HepG2 (cell line): ENCODE measurements around the gene TPD52L2. TPM values are rescaled to one million over a fixed set of nuclear protein-coding genes. Genes with fewer than 3 reads are reported as not detected.

Source experiments
- ATAC-seq: fragments of 200-7000 bp; cut with Tn5 transposase; 3 replicates; pipeline ENCODE4 v1.9.1; 2020; ENCODE audit warnings: mild to moderate bottlenecking, moderate library complexity
- BruUV-seq: library from RNA; stranded (reverse); fragments of 400-500 nt; replicated peaks from 2 replicates; lab custom pipeline; 2021; lab: Mats Ljungman, UMichigan
- CTCF ChIA-PET: fragments of 300-600 bp; formaldehyde crosslinking; extraction: SDS; loops from one replicate; lab custom pipeline; 2021; ENCODE audit warnings: low total read pairs, inconsistent platforms, low intra/inter-chr PET ratio; lab: Yijun Ruan, JAX
- POLR2A ChIA-PET: fragments of 350-600 bp; sonication (Branson Sonifier 250); formaldehyde crosslinking; loops from one replicate; lab custom pipeline; 2020; ENCODE audit warnings: antibody characterized with exemption, inconsistent platforms; lab: Yijun Ruan, JAX
- DNase-seq: peaks from one replicate; pipeline ENCODE4 v3.0.0-alpha.2; 2015; ENCODE audit warnings: low spot score
- FAIRE-seq: peaks from 3 replicates; lab custom pipeline; 2011; peaks lifted over from hg19 to GRCh38; lab: Jason Lieb, UNC
- H2AFZ ChIP-seq: one replicate; pipeline ENCODE4 v1.6.1; 2011; ENCODE audit warnings: low read length, inconsistent platforms
- H3K27ac ChIP-seq: fragments of 300-600 bp; 3 replicates; pipeline ENCODE4 v1.8.0; 2011; ENCODE audit warnings: mixed run types, mild to moderate bottlenecking, mixed read lengths, low read length, inconsistent platforms; ENCODE audit not compliant: insufficient read depth; ENCODE audit errors: extremely low read length
- H3K27me3 ChIP-seq, 2 experiments: fragments of 200-600 bp in 1 of 2; 2 replicates in 1 of 2; 3 replicates in 1 of 2; pipeline versions ENCODE4 v1.6.0 to v1.8.0; 2011; ENCODE audit warnings: low read length in 2 of 2, mild to moderate bottlenecking in 2 of 2, moderate library complexity in 2 of 2, inconsistent platforms in 1 of 2; ENCODE audit not compliant: insufficient read depth in 2 of 2, control insufficient read depth in 1 of 2
- H3K36me3 ChIP-seq, 2 experiments: fragments of 200-600 bp in 1 of 2; replicated peaks in 1 of 2; 2 replicates in 1 of 2; 3 replicates in 1 of 2; pipeline versions ENCODE4 v1.5.1 to v1.8.0; 2011; ENCODE audit warnings: low read length in 2 of 2, inconsistent platforms in 1 of 2; ENCODE audit not compliant: insufficient read depth in 2 of 2, control insufficient read depth in 1 of 2
- H3K4me1 ChIP-seq: 2 replicates; pipeline ENCODE4 v1.5.1; 2012; ENCODE audit warnings: low read length, inconsistent platforms; ENCODE audit not compliant: insufficient read depth
- H3K4me2 ChIP-seq: 2 replicates; pipeline ENCODE4 v1.6.0; 2011; ENCODE audit warnings: low read depth, low read length, inconsistent platforms
- H3K4me3 ChIP-seq, 3 experiments: fragments of 200-600 bp in 1 of 3; sonication (generic), shearing (Covaris generic) in 1 of 3; replicated peaks in 1 of 3; 2 replicates each; pipeline ENCODE4 v1.5.1; 2011 to 2016; ENCODE audit warnings: low read length in 3 of 3, inconsistent platforms in 2 of 3, low read depth in 2 of 3, mild to moderate bottlenecking in 2 of 3, control low read depth in 1 of 3, mixed read lengths in 1 of 3; ENCODE audit not compliant: insufficient read depth in 1 of 3
- H3K79me2 ChIP-seq: one replicate; pipeline ENCODE4 v1.6.1; 2011; ENCODE audit warnings: low read length, inconsistent platforms; ENCODE audit not compliant: insufficient read depth
- H3K9ac ChIP-seq: 2 replicates; pipeline ENCODE4 v1.6.0; 2011; ENCODE audit warnings: mild to moderate bottlenecking, low read depth, low read length, inconsistent platforms; ENCODE audit not compliant: insufficient read depth
- H3K9me3 ChIP-seq: 2 replicates; pipeline ENCODE4 v1.5.1; 2012; ENCODE audit warnings: mild to moderate bottlenecking, low read length
- H4K20me1 ChIP-seq: 2 replicates; pipeline ENCODE4 v1.6.0; 2011; ENCODE audit warnings: inconsistent platforms, mild to moderate bottlenecking, low read length, moderate library complexity; ENCODE audit not compliant: insufficient read depth
- ZNF768 ChIP-seq: sonication (generic); formaldehyde crosslinking; IDR thresholded peaks from 2 replicates; pipeline ENCODE4 v1.4.0; 2020; ENCODE audit warnings: missing genetic modification reagents
- WGBS: methylation state at CpG from one replicate; pipeline ENCODE4 v1.1.6; 2017; ENCODE audit warnings: low lambda C conversion rate; 5-methylcytosine and 5-hydroxymethylcytosine counted together
- in situ Hi-C: cut with HindIII; loops from 2 replicates; pipeline ENCODE4 v1.10.0; 2017; ENCODE audit warnings: low pct_unique_long_range_greater_than_20kb; ENCODE audit not compliant: extremely low pct_ligation_motif_present
- intact Hi-C: fragments of 100-400 bp; cut with micrococcal nuclease; formaldehyde crosslinking; loops from one replicate; pipeline ENCODE4 v1.10.0; 2022; ENCODE audit not compliant: unreplicated experiment
- polyA plus RNA-seq, 8 experiments: library from polyadenylated mRNA; depleted of rRNA in 3 of 8; stranded (reverse) in 7 of 8; unstranded in 1 of 8; fragments of >200 nt; fragmentation: Illumina TruSeq in 4 of 8; extraction: Trizol in 4 of 8; gene quantifications; 2 replicates each; pipeline versions ENCODE4 v1.2.1 to v1.2.3, GENCODE V29; 2011 to 2016; ENCODE audit warnings: low read depth in 4 of 8, missing spikeins in 1 of 8, mixed read lengths in 1 of 8; ENCODE audit not compliant: insufficient read depth in 1 of 8
- total RNA-seq, 5 experiments: library from RNA; depleted of rRNA; stranded (reverse); fragments of >200 nt; fragmentation: Illumina TruSeq; extraction: Trizol; gene quantifications; 2 replicates each; pipeline ENCODE4 v1.2.3, GENCODE V29; 2016; ENCODE audit warnings: low read depth in 1 of 5
- TF ChIP-seq, protein P1 (sequence below): sonication (generic); formaldehyde crosslinking; IDR thresholded peaks from one replicate; pipeline ENCODE4 v1.5.1; 2020; ENCODE audit warnings: mild to moderate bottlenecking, missing genetic modification reagents; ENCODE audit errors: not compliant biosample characterization

Gene TPD52L2
- total and polyA plus RNA-seq, 2 of the 13 experiments (the other 11 are each of a cell fraction or from before 2014, with no cell fraction given) = 156 to 184 TPM

DNA sequence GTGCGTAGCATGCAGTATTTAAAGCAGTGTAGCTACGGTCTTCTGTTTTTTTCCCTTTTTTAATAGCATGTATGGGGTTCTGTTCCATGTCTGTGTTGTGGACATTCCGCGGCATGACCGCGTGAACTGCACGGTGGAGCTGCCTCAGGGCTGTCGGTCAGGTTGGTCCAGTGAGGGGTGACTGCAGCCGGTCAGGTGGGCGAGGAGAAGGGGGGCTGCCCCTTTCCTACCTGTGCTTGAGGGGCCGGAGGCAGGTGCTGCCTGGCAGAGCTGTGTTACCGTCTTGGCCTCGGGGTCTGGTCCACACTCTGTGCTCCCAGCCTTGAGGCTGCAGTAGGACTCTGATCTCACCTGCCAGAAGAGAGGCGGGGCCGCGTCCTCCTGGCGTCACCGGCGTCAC is 66.7 kb downstream of the TPD52L2 start:
- ChIA-PET CTCF (no interaction called here), POLR2A (no interaction called here)
- Histone ChIP-seq H3K27me3 (no peaks in the 10 kb centered on the region), H3K4me1 (no peaks in the 10 kb centered on the region), H3K27ac (no peak overlapping the region), H3K79me2 (peaks cover 3% of the 10 kb centered on the region), H3K4me2 (no peak overlapping the region), H3K9me3 (no peaks in the 10 kb centered on the region), H4K20me1 (peaks cover 4% of the 10 kb centered on the region; the same call in 1 of the 2 replicates), H3K36me3 (peaks cover 61 to 85% of the 10 kb centered on the region in 2 experiments), H3K4me3 (no peak overlapping the region), H2AFZ (no peak overlapping the region), H3K9ac (no peak overlapping the region)
- BruUV-seq = no TSS peak
- DNase-seq (no peak), ATAC-seq (no peak), FAIRE-seq (no peak)
- in situ Hi-C loops = no loop called here
- WGBS = 94% methylated on average over 14 of the region's 19 CpGs
- intact Hi-C loops = no loop called here
- peak; percentile 6; the same call in 1 of the 2 replicates for TF ChIP-seq ZNF768 (CRISPR knock-in tag)
- TF ChIP-seq, protein P1, sequence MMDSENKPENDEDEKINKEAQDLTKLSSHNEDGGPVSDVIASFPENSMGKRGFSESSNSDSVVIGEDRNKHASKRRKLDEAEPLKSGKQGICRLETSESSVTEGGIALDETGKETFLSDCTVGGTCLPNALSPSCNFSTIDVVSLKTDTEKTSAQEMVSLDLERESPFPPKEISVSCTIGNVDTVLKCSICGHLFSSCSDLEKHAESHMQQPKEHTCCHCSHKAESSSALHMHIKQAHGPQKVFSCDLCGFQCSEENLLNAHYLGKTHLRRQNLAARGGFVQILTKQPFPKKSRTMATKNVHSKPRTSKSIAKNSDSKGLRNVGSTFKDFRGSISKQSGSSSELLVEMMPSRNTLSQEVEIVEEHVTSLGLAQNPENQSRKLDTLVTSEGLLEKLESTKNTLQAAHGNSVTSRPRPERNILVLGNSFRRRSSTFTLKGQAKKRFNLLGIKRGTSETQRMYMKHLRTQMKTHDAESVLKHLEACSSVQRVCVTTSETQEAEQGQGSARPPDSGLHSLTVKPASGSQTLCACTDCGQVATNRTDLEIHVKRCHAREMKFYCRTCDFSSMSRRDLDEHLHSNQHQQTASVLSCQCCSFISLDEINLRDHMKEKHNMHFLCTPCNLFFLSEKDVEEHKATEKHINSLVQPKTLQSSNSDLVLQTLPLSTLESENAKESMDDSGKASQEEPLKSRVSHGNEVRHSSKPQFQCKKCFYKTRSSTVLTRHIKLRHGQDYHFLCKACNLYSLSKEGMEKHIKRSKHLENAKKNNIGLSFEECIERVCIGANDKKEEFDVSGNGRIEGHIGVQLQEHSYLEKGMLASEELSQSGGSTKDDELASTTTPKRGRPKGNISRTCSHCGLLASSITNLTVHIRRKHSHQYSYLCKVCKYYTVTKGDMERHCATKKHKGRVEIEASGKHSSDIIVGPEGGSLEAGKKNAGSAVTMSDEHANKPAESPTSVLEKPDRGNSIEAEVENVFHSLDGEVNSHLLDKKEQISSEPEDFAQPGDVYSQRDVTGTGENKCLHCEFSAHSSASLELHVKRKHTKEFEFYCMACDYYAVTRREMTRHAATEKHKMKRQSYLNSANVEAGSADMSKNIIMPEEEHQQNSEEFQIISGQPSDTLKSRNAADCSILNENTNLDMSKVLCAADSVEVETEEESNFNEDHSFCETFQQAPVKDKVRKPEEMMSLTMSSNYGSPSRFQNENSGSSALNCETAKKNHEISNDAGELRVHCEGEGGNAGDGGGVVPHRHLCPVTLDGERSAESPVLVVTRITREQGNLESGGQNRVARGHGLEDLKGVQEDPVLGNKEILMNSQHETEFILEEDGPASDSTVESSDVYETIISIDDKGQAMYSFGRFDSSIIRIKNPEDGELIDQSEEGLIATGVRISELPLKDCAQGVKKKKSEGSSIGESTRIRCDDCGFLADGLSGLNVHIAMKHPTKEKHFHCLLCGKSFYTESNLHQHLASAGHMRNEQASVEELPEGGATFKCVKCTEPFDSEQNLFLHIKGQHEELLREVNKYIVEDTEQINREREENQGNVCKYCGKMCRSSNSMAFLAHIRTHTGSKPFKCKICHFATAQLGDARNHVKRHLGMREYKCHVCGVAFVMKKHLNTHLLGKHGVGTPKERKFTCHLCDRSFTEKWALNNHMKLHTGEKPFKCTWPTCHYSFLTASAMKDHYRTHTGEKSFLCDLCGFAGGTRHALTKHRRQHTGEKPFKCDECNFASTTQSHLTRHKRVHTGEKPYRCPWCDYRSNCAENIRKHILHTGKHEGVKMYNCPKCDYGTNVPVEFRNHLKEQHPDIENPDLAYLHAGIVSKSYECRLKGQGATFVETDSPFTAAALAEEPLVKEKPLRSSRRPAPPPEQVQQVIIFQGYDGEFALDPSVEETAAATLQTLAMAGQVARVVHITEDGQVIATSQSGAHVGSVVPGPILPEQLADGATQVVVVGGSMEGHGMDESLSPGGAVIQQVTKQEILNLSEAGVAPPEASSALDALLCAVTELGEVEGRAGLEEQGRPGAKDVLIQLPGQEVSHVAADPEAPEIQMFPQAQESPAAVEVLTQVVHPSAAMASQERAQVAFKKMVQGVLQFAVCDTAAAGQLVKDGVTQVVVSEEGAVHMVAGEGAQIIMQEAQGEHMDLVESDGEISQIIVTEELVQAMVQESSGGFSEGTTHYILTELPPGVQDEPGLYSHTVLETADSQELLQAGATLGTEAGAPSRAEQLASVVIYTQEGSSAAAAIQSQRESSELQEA (CRISPR knock-in tag) = no peak
